Activated naive CD4-positive, alpha-beta T cell (primary cell): ENCODE data around the gene CALCA.

Experiments
- DNase-seq, 4 experiments: peaks; one replicate each; lab custom pipeline; 2025; lab: John Stamatoyannopoulos, UW

The CALCA gene

DNA sequence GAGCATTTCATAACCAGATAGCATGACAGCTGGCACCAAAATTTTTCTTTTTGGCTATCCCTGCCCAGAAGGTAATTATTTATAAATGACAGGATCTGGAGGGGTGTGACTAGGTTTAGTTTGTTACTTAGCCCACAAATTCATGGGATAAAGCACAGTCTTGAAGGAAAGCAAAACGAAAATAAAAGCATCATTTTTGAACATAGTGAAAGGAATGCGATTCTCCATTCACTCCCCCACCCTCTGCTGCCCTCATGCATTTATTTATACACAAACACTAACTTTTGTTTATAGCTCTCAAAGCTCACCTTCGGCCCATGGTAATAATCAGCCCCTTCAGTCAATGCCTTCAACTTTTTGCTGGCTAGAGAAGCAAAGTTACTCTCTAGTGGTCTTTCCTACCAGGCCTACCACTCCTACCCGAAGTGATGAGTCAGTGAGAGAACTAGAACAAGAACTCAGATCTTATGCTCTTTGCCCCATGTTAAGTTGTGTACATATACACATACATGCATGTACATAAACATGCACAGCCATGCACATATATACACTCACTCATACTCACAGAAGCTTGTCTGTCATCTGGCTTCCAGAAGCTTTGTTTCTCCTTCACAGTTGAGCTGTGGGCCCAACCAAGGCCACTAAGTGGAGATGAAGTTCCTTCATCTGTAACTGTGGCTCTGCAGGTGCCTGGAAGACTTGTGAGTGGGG is 22.6 kb downstream of the CALCA start:
- no peak for DNase-seq

DNA sequence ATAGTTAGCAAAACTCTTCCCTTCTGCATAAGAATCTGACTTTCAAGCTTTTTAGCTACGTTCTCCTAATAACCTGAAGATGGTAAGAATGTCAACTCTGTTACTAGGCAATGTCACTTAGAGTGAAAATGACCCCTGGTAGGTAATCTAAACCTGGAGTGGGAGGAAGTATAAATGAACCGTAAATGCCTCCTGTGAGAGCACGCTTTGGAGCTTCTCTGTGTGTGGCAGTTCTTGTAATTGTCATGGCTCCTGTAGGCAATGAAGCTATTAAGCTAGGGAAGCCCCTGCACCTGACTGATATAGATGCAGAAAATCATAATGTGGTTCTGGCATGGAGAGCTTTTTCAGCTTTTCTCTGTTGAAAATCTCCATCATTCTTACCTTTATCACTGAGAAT is 29.4 kb downstream of the CALCA start:
- DNase-seq = no peak

DNA sequence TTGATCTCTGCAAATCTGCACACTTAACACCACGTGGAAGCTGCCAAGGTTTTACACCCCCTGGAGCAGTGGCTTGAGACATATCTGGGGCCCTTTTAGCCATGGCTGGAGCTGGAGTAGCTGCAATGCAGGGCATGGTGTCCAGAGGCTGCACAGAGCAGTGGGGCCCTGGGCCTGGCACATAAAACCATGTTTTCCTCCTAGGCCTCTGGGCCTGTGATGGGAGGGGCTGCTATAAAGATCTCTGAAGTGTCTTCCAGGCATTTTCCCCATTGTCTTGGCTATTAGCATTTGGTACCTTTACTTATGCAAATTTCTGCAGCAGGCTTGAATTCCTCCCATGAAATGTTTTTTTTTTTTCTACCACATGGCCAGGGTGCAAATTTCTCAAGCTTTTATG is 33.2 kb downstream of the CALCA start:
- DNase-seq = no peak

DNA sequence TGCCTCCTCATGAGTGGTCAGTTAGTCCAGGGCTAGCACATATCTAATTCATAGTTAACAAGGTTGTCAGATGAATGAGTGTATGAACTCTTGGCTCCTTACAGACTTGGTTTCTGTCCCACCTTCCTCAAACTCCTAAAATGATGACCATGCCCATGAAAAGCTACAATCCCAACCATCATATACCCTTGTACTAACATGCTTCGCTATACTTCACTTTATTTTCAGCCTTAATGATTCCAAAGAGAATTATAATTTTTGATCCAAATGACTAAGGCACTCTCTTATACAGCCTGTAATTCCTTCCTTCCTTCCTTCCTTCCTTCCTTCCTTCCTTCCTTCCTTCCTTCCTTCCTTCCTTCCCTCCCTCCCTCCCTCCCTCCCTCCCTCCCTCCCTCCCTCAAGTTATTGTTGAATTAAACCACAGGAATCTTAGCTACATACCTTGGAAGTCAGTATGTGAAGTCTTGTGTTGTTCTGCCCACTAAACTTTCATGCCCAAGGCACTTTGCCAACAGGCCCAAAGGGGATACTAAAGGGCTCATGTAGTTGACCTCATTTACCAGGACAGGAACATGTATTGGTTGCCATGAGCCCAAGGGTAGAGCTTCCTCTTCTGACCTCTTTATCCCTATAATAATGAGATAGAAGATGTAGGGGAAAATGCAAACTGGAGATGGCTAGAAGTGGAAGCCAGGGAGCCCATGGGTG is 37.4 kb downstream of the CALCA start:
- no peak for DNase-seq

DNA sequence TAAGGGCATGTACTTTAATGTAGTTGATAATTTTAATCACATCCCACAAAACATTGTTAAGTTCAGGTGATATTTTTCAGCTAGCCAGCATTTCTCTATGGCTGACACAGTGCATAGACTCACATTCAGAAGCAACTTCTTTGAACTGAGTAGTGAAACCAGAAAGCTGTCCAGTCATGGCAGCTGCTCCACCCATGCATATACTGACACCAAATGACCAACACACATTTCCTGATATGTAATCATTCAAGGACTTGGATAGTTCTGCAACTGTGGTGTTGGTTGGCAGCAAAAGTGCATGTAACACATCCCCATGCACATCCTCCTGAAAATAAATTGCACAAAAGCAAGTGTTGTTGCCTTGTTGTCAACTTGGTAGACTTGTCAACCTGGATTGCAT is 39.7 kb downstream of the CALCA start:
- no peak for DNase-seq

DNA sequence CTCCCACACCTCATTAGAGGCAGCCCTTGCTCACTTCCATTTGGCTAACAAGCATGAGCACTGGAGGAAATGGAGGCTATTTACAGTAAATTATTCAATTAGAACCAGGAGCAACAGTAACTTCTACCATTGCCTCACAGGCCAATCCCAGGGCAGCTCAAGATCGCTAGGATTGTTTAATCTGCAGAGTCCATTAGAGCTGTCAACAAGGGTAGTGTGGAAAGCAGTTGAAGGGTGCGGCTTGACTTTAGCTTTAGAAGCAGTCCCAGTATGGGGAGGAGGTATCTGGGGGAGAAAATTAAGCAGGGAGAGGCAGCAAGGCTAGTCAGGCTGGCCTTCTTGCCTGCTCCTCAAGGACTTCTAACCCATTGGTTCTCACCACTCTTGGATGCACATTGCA is 41.8 kb downstream of the CALCA start:
- DNase-seq = no peak

DNA sequence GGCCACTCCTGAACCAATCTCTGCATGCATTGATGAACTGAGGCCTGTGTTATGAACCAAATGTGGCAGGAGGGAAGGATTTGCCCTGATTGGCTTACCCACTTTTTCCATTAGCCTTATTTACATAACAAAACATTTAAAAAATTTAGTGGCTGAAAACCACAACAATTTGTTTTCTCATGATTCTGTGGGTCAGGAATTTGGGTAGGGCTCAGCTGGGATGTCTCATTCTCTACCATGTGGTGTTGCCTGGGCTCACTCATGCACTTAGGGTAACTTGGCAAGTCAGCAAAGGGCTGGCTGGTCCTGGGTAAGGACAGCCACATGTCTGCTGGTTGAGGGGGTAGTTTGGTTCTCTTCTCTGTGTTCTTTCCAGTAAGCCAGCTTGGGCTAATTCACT is 45.0 kb downstream of the CALCA start:
- no peak for DNase-seq

DNA sequence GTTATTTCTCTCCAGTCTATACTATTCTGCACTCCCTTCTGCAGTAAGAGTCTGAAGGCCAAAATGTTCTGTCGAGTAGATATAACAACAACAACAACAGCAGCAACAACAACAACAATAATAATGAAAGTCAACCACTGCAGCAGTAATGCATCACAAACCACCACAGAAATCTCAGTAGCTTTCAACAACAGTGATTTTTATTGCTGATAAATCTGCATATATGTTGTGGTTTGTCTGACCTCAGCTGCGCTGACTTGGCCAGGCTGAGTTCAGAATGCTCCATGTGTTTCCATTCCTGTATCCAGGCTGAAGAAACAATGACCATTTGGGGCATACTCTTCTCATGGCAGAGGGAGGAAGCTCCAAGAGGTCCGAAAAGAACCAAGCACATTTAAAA is 47.8 kb downstream of the CALCA start:
- no peak for DNase-seq
